ENCODE data around the gene TMEM131. TPM values are rescaled to one million over a fixed set of nuclear protein-coding genes. Genes with fewer than 3 reads are reported as not detected.

TMEM131 gene
- total RNA-seq, 1 donor from 2014 or later = 58.8 TPM

- Mint-ChIP-seq H3K4me3 (ENCODE audit: low read depth) (no peak overlapping the region), H3K9me3 (ENCODE audit: low read depth) (peaks cover 3% of the 10 kb centered on the region), H3K36me3 (ENCODE audit: insufficient read depth) (peaks cover 17% of the 10 kb centered on the region), H3K27me3 (no peaks in the 10 kb centered on the region), H3K27ac (no peak overlapping the region), H3K4me1 (ENCODE audit: low read depth) (peaks cover 18% of the 10 kb centered on the region)
- no peak for DNase-seq (ENCODE audit: low spot score, unreplicated experiment)
- TF ChIP-seq, protein P1, sequence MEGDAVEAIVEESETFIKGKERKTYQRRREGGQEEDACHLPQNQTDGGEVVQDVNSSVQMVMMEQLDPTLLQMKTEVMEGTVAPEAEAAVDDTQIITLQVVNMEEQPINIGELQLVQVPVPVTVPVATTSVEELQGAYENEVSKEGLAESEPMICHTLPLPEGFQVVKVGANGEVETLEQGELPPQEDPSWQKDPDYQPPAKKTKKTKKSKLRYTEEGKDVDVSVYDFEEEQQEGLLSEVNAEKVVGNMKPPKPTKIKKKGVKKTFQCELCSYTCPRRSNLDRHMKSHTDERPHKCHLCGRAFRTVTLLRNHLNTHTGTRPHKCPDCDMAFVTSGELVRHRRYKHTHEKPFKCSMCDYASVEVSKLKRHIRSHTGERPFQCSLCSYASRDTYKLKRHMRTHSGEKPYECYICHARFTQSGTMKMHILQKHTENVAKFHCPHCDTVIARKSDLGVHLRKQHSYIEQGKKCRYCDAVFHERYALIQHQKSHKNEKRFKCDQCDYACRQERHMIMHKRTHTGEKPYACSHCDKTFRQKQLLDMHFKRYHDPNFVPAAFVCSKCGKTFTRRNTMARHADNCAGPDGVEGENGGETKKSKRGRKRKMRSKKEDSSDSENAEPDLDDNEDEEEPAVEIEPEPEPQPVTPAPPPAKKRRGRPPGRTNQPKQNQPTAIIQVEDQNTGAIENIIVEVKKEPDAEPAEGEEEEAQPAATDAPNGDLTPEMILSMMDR (IDR thresholded peaks at IDR 0.05; ENCODE audit: unreplicated experiment) = no peak
Observed at GRCh38 chr2:97747716-97748115, 248.0 kb downstream of the TMEM131 start.

DNA sequence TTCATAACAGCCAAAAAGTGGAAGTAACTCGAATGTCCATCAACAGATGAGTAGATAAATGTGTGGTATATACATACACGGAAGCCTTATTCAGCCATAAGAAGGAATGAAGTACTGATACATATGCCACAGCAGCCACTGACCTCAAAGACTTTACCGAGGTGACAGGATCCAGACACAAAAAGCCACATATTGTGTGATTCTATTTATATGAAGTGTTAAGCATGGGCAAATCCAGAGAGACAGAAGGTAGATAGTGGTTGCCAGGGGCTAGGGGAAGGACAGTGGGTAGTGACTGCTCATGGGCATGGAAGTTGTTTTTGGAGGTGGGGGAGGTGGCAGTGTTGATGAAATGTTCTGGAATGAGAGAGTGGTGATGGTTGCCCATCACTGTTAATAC lies 248.5 kb downstream of the TMEM131 start:
- no peaks in the 10 kb centered on the region for H3K27me3 Mint-ChIP-seq
- no peak for DNase-seq (ENCODE audit: low spot score, unreplicated experiment)
- H3K36me3 Mint-ChIP-seq (ENCODE audit: insufficient read depth) = peaks cover 17% of the 10 kb centered on the region
- no peak overlapping the region for H3K27ac Mint-ChIP-seq
- H3K4me1 Mint-ChIP-seq (ENCODE audit: low read depth) = peaks cover 16% of the 10 kb centered on the region
- peaks cover 3% of the 10 kb centered on the region for H3K9me3 Mint-ChIP-seq (ENCODE audit: low read depth)
- TF ChIP-seq, protein P1 (IDR thresholded peaks at IDR 0.05; ENCODE audit: unreplicated experiment) = no peak
- H3K4me3 Mint-ChIP-seq (ENCODE audit: low read depth) = no peak overlapping the region

GRCh38 chr2:97745474-97746174 lies 250.1 kb downstream of the TMEM131 start:
- TF ChIP-seq, protein P1 (IDR thresholded peaks at IDR 0.05; ENCODE audit: unreplicated experiment) = no peak
- Mint-ChIP-seq H3K4me1 (ENCODE audit: low read depth) (peaks cover 14% of the 10 kb centered on the region), H3K36me3 (ENCODE audit: insufficient read depth) (peaks cover 14% of the 10 kb centered on the region), H3K9me3 (ENCODE audit: low read depth) (peaks cover 8% of the 10 kb centered on the region), H3K4me3 (ENCODE audit: low read depth) (no peak overlapping the region), H3K27ac (no peak overlapping the region), H3K27me3 (no peaks in the 10 kb centered on the region)
- no peak for DNase-seq (ENCODE audit: low spot score, unreplicated experiment)

DNA sequence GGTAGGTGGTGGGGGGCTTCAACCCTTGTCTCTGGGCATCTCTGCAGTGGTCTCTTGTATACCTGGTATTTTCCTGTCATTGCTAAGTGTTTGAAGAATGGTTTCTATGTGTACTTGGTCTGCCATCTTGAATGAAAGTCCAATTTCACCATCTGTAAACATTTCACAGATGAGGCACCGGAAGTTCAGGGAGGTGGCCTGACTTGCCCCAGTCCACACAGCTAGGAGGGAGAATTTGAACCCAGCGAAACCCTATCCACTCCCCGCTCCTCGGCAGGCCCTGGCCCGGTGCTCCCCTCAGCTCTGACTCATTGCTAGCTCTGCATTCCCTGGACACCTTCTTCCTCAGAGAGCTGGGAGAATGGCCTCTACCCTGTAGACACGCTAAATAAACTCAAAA lies 251.8 kb downstream of the TMEM131 start:
- no peak overlapping the region for H3K4me3 Mint-ChIP-seq (ENCODE audit: low read depth)
- H3K4me1 Mint-ChIP-seq (ENCODE audit: low read depth) = peaks cover 16% of the 10 kb centered on the region
- DNase-seq (ENCODE audit: low spot score, unreplicated experiment) = no peak
- TF ChIP-seq, protein P1 (IDR thresholded peaks at IDR 0.05; ENCODE audit: unreplicated experiment) = no peak
- peak overlapping the region; percentile 4 for H3K27ac Mint-ChIP-seq
- H3K27me3 Mint-ChIP-seq = no peaks in the 10 kb centered on the region
- peaks cover 10% of the 10 kb centered on the region for H3K9me3 Mint-ChIP-seq (ENCODE audit: low read depth)
- H3K36me3 Mint-ChIP-seq (ENCODE audit: insufficient read depth) = peaks cover 14% of the 10 kb centered on the region

DNA sequence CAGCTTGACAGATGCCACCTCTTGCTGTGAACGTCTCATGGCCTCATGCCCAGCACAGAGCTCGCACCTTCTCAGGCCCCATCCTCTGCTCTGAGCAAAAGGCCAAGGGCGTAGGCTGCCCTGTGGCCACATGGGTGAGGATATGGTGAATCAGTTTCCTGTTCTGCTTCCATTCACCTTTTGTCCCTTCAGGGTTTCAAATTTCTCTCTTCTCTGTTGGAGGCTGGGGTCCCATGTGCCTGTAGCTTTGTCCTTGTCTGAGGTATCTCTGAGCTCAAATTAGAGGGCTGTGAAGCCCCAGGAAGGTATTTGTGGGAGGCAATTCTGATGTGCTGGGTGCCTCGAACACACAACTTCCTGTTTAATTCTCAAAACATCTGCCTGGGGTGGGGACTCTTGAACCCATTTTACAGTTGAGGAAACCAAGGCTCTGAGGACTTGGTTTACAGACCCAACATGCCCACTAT lies 253.3 kb downstream of the TMEM131 start:
- peaks cover 10% of the 10 kb centered on the region for H3K9me3 Mint-ChIP-seq (ENCODE audit: low read depth)
- DNase-seq (ENCODE audit: low spot score, unreplicated experiment) = no peak
- no peak overlapping the region for H3K4me3 Mint-ChIP-seq (ENCODE audit: low read depth)
- TF ChIP-seq, protein P1 (IDR thresholded peaks at IDR 0.05; ENCODE audit: unreplicated experiment) = no peak
- peaks cover 14% of the 10 kb centered on the region for H3K36me3 Mint-ChIP-seq (ENCODE audit: insufficient read depth)
- peaks cover 14% of the 10 kb centered on the region for H3K4me1 Mint-ChIP-seq (ENCODE audit: low read depth)
- H3K27me3 Mint-ChIP-seq = no peaks in the 10 kb centered on the region
- no peak overlapping the region for H3K27ac Mint-ChIP-seq
